ENCODE results near the gene RAD51B.

DNA sequence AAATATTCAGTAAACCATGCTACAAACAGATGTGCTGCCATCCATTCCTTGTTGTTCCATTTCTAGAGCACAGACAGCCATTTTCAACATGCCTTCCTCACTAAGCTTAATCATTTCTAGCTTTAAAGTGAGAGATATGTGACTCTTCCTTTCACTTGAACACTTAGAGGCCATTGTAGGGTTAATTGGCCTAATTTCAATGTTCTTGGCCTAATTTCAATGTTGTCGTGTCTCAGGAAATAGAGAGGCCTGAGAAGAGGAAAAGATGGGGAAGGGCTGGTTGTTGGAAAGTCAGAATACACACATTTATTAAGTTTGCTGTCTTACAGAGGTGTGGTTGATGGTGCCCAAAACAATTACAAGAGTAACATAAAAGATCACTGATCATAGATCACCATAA is 538.2 kb downstream of the RAD51B start:
- no peak for TF ChIP-seq POLR2AphosphoS5 (IDR thresholded peaks at IDR 0.05; ENCODE audit: low read depth, low read length)
- no peak for TF ChIP-seq POLR2A (IDR thresholded peaks at IDR 0.05; ENCODE audit: low read depth, low read length)

Measured in GM12892 (cell line).